ENCODE measurements around the gene TRPM3.

Gene TRPM3

GRCh38 chr9:70868661-70869652, 252.5 kb downstream of the TRPM3 start:
- DNase-seq (ENCODE audit: low spot score): no peak
- no peak for TF ChIP-seq CTCF (IDR thresholded peaks at IDR 0.05; ENCODE audit: extremely low read depth, insufficient read depth, missing control alignments)
- in situ Hi-C loops (cut with MboI; ENCODE audit: low pct_unique_long_range_greater_than_20kb, low sequenced_read_pairs, unreplicated experiment): no loop called here

GRCh38 chr9:70868041-70868440, 253.4 kb downstream of the TRPM3 start:
- in situ Hi-C loops (cut with MboI; ENCODE audit: low pct_unique_long_range_greater_than_20kb, low sequenced_read_pairs, unreplicated experiment): no loop called here
- TF ChIP-seq CTCF (IDR thresholded peaks at IDR 0.05; ENCODE audit: extremely low read depth, insufficient read depth, missing control alignments): no peak
- no peak for DNase-seq (ENCODE audit: low spot score)

- no peak for TF ChIP-seq CTCF (IDR thresholded peaks at IDR 0.05; ENCODE audit: extremely low read depth, insufficient read depth, missing control alignments)
- in situ Hi-C loops (cut with MboI; ENCODE audit: low pct_unique_long_range_greater_than_20kb, low sequenced_read_pairs, unreplicated experiment): no loop called here
- no peak for DNase-seq (ENCODE audit: low spot score)
These were observed 255.9 kb downstream of the TRPM3 start for GRCh38 chr9:70865471-70865870.

GRCh38 chr9:70861797-70862196, 259.6 kb downstream of the TRPM3 start:
- DNase-seq (ENCODE audit: low spot score): no peak
- no peak for TF ChIP-seq CTCF (IDR thresholded peaks at IDR 0.05; ENCODE audit: extremely low read depth, insufficient read depth, missing control alignments)
- in situ Hi-C loops (cut with MboI; ENCODE audit: low pct_unique_long_range_greater_than_20kb, low sequenced_read_pairs, unreplicated experiment): no loop called here

- DNase-seq (ENCODE audit: low spot score): no peak
- in situ Hi-C loops (cut with MboI; ENCODE audit: low pct_unique_long_range_greater_than_20kb, low sequenced_read_pairs, unreplicated experiment): no loop called here
- TF ChIP-seq CTCF (IDR thresholded peaks at IDR 0.05; ENCODE audit: extremely low read depth, insufficient read depth, missing control alignments): no peak
These were observed 260.0 kb downstream of the TRPM3 start for GRCh38 chr9:70861376-70861775.

- no peak for TF ChIP-seq CTCF (IDR thresholded peaks at IDR 0.05; ENCODE audit: extremely low read depth, insufficient read depth, missing control alignments)
- in situ Hi-C loops (cut with MboI; ENCODE audit: low pct_unique_long_range_greater_than_20kb, low sequenced_read_pairs, unreplicated experiment): no loop called here
- DNase-seq (ENCODE audit: low spot score): no peak
These were observed 261.7 kb downstream of the TRPM3 start for GRCh38 chr9:70859694-70860093.
